ENCODE results near the gene HEATR3. TPM values are rescaled to one million over a fixed set of nuclear protein-coding genes. Genes with fewer than 3 reads are reported as not detected.

HEATR3 gene
- 10 to 100 TPM; 28.6 to 35.2 TPM for total RNA-seq

- ChIA-PET POLR2A (interaction anchor here (0.6 to 2.0 kb wide), 4 partner anchors 9 to 204 kb away, joined by 3 to 9 read pairs (median 5); partner anchors contain the start of gene CNEP1R1), CTCF (interaction anchor here (1.0 to 4.5 kb wide), 4 partner anchors 41 to 145 kb away, joined by 3 to 22 read pairs (median 5); partner anchors contain the start of gene CNEP1R1)
Measured at GRCh38 chr16:50065624-50066481, at the start of gene HEATR3. TSS of gene HEATR3 (plus strand) at chr16:50065970. CDS start at chr16:50066132, 162 bp downstream.

- ChIA-PET CTCF (no interaction called here), POLR2A (no interaction called here)
Measured at GRCh38 chr16:50017553-50017952, 48.2 kb upstream of the HEATR3 start.

GRCh38 chr16:50021544-50021943 is 44.2 kb upstream of the HEATR3 start:
- CTCF ChIA-PET, result interaction anchor here (1.0 kb wide), 1 partner anchor 192 kb away, joined by 5 read pairs; no protein-coding TSS in a partner anchor
- POLR2A ChIA-PET, result no interaction called here

GRCh38 chr16:50023641-50024040 is 42.1 kb upstream of the HEATR3 start:
- POLR2A ChIA-PET, result no interaction called here
- CTCF ChIA-PET, result interaction anchor here (1.7 to 2.8 kb wide), 3 partner anchors 42 to 256 kb away, joined by 3 to 22 read pairs (median 4); partner anchors contain the start of gene HEATR3

- ChIA-PET POLR2A (interaction anchor here (1.0 to 2.2 kb wide), 2 partner anchors 41 to 178 kb away, joined by 3 to 9 read pairs; partner anchors contain the start of gene HEATR3), CTCF (interaction anchor here (1.1 to 2.8 kb wide), 12 partner anchors 42 to 781 kb away, joined by 3 to 26 read pairs (median 4); partner anchors contain the start of gene HEATR3)
Measured at GRCh38 chr16:50024207-50024606, 41.6 kb upstream of the HEATR3 start.

- ChIA-PET CTCF (interaction anchor here (0.6 to 2.8 kb wide), 31 partner anchors 13 to 780 kb away, joined by 3 to 26 read pairs (median 4); partner anchors contain the start of genes HEATR3 and TENT4B), POLR2A (interaction anchor here (0.6 to 2.2 kb wide), 6 partner anchors 41 to 250 kb away, joined by 3 to 9 read pairs (median 4); partner anchors contain the start of gene HEATR3)
Measured at GRCh38 chr16:50024684-50025536, 40.9 kb upstream of the HEATR3 start, which contains the start of gene CNEP1R1. TSS of gene CNEP1R1 (plus strand) at chr16:50025225. CDS start at chr16:50025316, 91 bp downstream.

GRCh38 chr16:50025537-50025931 is 40.2 kb upstream of the HEATR3 start:
- POLR2A ChIA-PET, result interaction anchor here (0.6 to 2.2 kb wide), 5 partner anchors 40 to 249 kb away, joined by 3 to 9 read pairs (median 4); partner anchors contain the start of gene HEATR3
- CTCF ChIA-PET, result interaction anchor here (0.6 to 2.8 kb wide), 31 partner anchors 12 to 780 kb away, joined by 3 to 26 read pairs (median 4); partner anchors contain the start of genes HEATR3 and TENT4B

- POLR2A ChIA-PET, result interaction anchor here (0.6 kb wide), 1 partner anchor 54 kb away, joined by 3 read pairs; no protein-coding TSS in a partner anchor
Measured at GRCh38 chr16:50027829-50028228, 37.9 kb upstream of the HEATR3 start.

GRCh38 chr16:50035468-50035992 is 30.2 kb upstream of the HEATR3 start:
- ChIA-PET POLR2A (no interaction called here), CTCF (no interaction called here)

More at GRCh38 chr16:50027829-50028228, 37.9 kb upstream of the HEATR3 start:
- CTCF ChIA-PET, result no interaction called here

GRCh38 chr16:50036426-50036825 is 29.3 kb upstream of the HEATR3 start:
- ChIA-PET POLR2A (no interaction called here), CTCF (interaction anchor here (1.5 to 2.9 kb wide), 2 partner anchors 11 to 14 kb away, joined by 5 to 13 read pairs; partner anchors contain the start of gene CNEP1R1)

- POLR2A ChIA-PET, result no interaction called here
- CTCF ChIA-PET, result interaction anchor here (2.9 kb wide), 1 partner anchor 12 kb away, joined by 13 read pairs; the partner anchor contains the start of gene CNEP1R1
Measured at GRCh38 chr16:50037662-50038220, 28.0 kb upstream of the HEATR3 start.

GRCh38 chr16:50038286-50038685 is 27.5 kb upstream of the HEATR3 start:
- ChIA-PET POLR2A (no interaction called here), CTCF (interaction anchor here (2.9 kb wide), 1 partner anchor 13 kb away, joined by 13 read pairs; the partner anchor contains the start of gene CNEP1R1)

GRCh38 chr16:50038756-50039529 is 26.8 kb upstream of the HEATR3 start:
- POLR2A ChIA-PET, result interaction anchor here (0.5 kb wide), 1 partner anchor 15 kb away, joined by 7 read pairs; no protein-coding TSS in a partner anchor
- CTCF ChIA-PET, result interaction anchor here (2.9 kb wide), 1 partner anchor 14 kb away, joined by 13 read pairs; the partner anchor contains the start of gene CNEP1R1

- ChIA-PET CTCF (interaction anchor here (1.1 to 1.6 kb wide), 2 partner anchors 15 to 18 kb away, joined by 3 to 5 read pairs; partner anchors contain the start of gene CNEP1R1), POLR2A (no interaction called here)
Measured at GRCh38 chr16:50040018-50040417, 25.8 kb upstream of the HEATR3 start.

GRCh38 chr16:50040710-50041109 is 25.1 kb upstream of the HEATR3 start:
- ChIA-PET POLR2A (no interaction called here), CTCF (interaction anchor here (1.1 to 1.6 kb wide), 2 partner anchors 15 to 18 kb away, joined by 3 to 5 read pairs; partner anchors contain the start of gene CNEP1R1)

GRCh38 chr16:50043358-50043757 is 22.4 kb upstream of the HEATR3 start:
- CTCF ChIA-PET, result no interaction called here
- POLR2A ChIA-PET, result no interaction called here

- ChIA-PET POLR2A (interaction anchor here (0.6 kb wide), 1 partner anchor 457 kb away, joined by 3 read pairs; no protein-coding TSS in a partner anchor), CTCF (no interaction called here)
Measured at GRCh38 chr16:50045412-50045811, 20.4 kb upstream of the HEATR3 start.
